ENCODE measurements around the gene SOS1.

SOS1 gene

GRCh38 chr2:38968021-38968420 is 152.8 kb downstream of the SOS1 start:
- TF ChIP-seq, protein P1, sequence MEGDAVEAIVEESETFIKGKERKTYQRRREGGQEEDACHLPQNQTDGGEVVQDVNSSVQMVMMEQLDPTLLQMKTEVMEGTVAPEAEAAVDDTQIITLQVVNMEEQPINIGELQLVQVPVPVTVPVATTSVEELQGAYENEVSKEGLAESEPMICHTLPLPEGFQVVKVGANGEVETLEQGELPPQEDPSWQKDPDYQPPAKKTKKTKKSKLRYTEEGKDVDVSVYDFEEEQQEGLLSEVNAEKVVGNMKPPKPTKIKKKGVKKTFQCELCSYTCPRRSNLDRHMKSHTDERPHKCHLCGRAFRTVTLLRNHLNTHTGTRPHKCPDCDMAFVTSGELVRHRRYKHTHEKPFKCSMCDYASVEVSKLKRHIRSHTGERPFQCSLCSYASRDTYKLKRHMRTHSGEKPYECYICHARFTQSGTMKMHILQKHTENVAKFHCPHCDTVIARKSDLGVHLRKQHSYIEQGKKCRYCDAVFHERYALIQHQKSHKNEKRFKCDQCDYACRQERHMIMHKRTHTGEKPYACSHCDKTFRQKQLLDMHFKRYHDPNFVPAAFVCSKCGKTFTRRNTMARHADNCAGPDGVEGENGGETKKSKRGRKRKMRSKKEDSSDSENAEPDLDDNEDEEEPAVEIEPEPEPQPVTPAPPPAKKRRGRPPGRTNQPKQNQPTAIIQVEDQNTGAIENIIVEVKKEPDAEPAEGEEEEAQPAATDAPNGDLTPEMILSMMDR (IDR thresholded peaks at IDR 0.05; ENCODE audit: insufficient read depth, low read length) = no peak
- TF ChIP-seq, protein P2, sequence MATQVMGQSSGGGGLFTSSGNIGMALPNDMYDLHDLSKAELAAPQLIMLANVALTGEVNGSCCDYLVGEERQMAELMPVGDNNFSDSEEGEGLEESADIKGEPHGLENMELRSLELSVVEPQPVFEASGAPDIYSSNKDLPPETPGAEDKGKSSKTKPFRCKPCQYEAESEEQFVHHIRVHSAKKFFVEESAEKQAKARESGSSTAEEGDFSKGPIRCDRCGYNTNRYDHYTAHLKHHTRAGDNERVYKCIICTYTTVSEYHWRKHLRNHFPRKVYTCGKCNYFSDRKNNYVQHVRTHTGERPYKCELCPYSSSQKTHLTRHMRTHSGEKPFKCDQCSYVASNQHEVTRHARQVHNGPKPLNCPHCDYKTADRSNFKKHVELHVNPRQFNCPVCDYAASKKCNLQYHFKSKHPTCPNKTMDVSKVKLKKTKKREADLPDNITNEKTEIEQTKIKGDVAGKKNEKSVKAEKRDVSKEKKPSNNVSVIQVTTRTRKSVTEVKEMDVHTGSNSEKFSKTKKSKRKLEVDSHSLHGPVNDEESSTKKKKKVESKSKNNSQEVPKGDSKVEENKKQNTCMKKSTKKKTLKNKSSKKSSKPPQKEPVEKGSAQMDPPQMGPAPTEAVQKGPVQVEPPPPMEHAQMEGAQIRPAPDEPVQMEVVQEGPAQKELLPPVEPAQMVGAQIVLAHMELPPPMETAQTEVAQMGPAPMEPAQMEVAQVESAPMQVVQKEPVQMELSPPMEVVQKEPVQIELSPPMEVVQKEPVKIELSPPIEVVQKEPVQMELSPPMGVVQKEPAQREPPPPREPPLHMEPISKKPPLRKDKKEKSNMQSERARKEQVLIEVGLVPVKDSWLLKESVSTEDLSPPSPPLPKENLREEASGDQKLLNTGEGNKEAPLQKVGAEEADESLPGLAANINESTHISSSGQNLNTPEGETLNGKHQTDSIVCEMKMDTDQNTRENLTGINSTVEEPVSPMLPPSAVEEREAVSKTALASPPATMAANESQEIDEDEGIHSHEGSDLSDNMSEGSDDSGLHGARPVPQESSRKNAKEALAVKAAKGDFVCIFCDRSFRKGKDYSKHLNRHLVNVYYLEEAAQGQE (IDR thresholded peaks at IDR 0.05; ENCODE audit: insufficient replicate concordance, low read depth) = no peak
- TF ChIP-seq SPI1 (IDR thresholded peaks at IDR 0.05; ENCODE audit: borderline replicate concordance, low read depth) (no peak), POLR2AphosphoS5 (IDR thresholded peaks at IDR 0.05; ENCODE audit: low read depth) (no peak), GABPA (IDR thresholded peaks at IDR 0.05; ENCODE audit: low read depth) (no peak)

DNA sequence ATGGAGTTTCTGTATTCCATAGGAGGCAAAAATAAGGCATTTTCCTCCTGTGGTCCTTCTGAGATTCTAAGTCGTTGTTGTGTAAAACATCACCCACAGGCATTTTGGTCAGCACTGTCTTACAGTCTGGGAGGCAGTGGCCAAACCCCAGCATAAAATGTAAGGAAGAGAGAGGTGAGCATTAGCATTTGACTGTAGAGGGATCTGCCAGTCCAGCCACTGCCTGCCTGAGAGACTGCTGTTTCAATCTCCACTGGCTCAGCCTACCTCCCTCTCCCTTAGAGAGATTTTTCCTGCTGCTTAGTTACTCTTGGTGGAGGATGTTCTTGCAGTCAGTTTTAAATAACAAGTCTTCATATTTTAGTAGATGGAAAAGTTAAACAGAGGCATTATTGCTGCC is 154.2 kb downstream of the SOS1 start:
- TF ChIP-seq SPI1 (IDR thresholded peaks at IDR 0.05; ENCODE audit: borderline replicate concordance, low read depth) = no peak
- TF ChIP-seq, protein P1 (IDR thresholded peaks at IDR 0.05; ENCODE audit: insufficient read depth, low read length) = no peak
- TF ChIP-seq GABPA (IDR thresholded peaks at IDR 0.05; ENCODE audit: low read depth) = no peak
- TF ChIP-seq, protein P2 (IDR thresholded peaks at IDR 0.05; ENCODE audit: insufficient replicate concordance, low read depth) = no peak
- no peak overlapping the region for H3K27ac ChIP-seq (replicated peaks)
- DNase-seq (ENCODE audit: low read depth in 1 of 2, low spot score in 1 of 2) = no peak
- H3K27me3 ChIP-seq (ENCODE audit: insufficient read depth, poor library complexity, severe bottlenecking) = no peaks in the 10 kb centered on the region
- no peak overlapping the region for H3K4me3 ChIP-seq (replicated peaks; ENCODE audit: insufficient read depth, low read length)

More at GRCh38 chr2:38968021-38968420, 152.8 kb downstream of the SOS1 start:
- Histone ChIP-seq H3K27me3 (ENCODE audit: insufficient read depth, poor library complexity, severe bottlenecking) (no peaks in the 10 kb centered on the region), H3K27ac (replicated peaks) (no peak overlapping the region), H3K4me3 (replicated peaks; ENCODE audit: insufficient read depth, low read length) (no peak overlapping the region)
- DNase-seq (ENCODE audit: low read depth in 1 of 2, low spot score in 1 of 2) = no peak

DNA sequence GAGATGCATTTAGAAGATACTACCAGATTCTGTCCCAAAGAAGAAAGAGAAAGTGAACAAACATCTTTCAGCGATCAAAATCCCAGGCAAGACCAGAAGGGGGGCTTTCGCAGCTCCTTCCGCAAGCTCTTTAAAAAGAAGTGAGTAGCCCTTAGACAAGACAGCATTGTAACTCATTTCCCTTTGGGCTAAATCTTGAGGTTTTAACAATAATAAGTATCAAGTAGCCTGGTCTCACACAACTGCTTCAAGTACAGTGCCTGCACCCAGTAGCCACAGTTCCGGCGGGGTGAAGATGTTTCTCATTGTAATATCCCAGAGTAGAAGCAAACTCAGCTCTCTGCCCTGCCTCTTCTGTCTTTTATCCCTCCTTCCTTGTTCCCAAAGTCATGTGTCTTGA is 154.8 kb downstream of the SOS1 start:
- Histone ChIP-seq H3K27ac (replicated peaks) (no peak overlapping the region), H3K27me3 (ENCODE audit: insufficient read depth, poor library complexity, severe bottlenecking) (no peaks in the 10 kb centered on the region), H3K4me3 (replicated peaks; ENCODE audit: insufficient read depth, low read length) (no peak overlapping the region)
- DNase-seq (ENCODE audit: low read depth in 1 of 2, low spot score in 1 of 2) = no peak
- TF ChIP-seq, protein P1 (IDR thresholded peaks at IDR 0.05; ENCODE audit: insufficient read depth, low read length) = no peak
- TF ChIP-seq POLR2AphosphoS5 (IDR thresholded peaks at IDR 0.05; ENCODE audit: low read depth) = no peak
- no peak for TF ChIP-seq GABPA (IDR thresholded peaks at IDR 0.05; ENCODE audit: low read depth)
- TF ChIP-seq SPI1 (IDR thresholded peaks at IDR 0.05; ENCODE audit: borderline replicate concordance, low read depth) = no peak
- TF ChIP-seq, protein P2 (IDR thresholded peaks at IDR 0.05; ENCODE audit: insufficient replicate concordance, low read depth) = no peak
